CD4-positive, alpha-beta T cell (primary cell): ENCODE data around the gene SAMD9L. TPM values are rescaled to one million over a fixed set of nuclear protein-coding genes. Genes with fewer than 3 reads are reported as not detected.

Experiments
- ATAC-seq: fragments of 200-7000 bp; cut with Tn5 transposase; one replicate; pipeline ENCODE4 v1.10.0; 2022; ENCODE audit warnings: mild to moderate bottlenecking; ENCODE audit not compliant: poor library complexity
- CTCF ChIA-PET: fragments of 350-600 bp; sonication (Branson Sonifier 250); formaldehyde crosslinking; loops from one replicate; lab custom pipeline; 2021; ENCODE audit warnings: antibody characterized with exemption, inconsistent platforms; lab: Charles Lee
- POLR2A ChIA-PET: fragments of 350-600 bp; sonication (Branson Sonifier 250); formaldehyde crosslinking; loops from one replicate; lab custom pipeline; 2021; ENCODE audit warnings: antibody characterized with exemption, inconsistent platforms; lab: Charles Lee
- DNase-seq, 14 experiments: peaks; one replicate each; pipeline ENCODE4 v3.0.0-alpha.2; 2013 to 2020; ENCODE audit warnings: mixed read lengths in 2 of 14
- H3K27ac ChIP-seq, 2 donors: one replicate each; pipeline versions ENCODE4 v1.5.1 to v1.7.0; 2013; ENCODE audit warnings: low read length in 2 of 2, low read depth in 1 of 2, mild to moderate bottlenecking in 1 of 2
- H3K27me3 ChIP-seq, 2 experiments: 1 replicate in 1 of 2; 2 replicates in 1 of 2; pipeline versions ENCODE4 v1.6.1 to v1.7.0; 2013; ENCODE audit warnings: low read length in 2 of 2, control low read depth in 1 of 2, mild to moderate bottlenecking in 1 of 2, moderate library complexity in 1 of 2; ENCODE audit not compliant: insufficient read depth in 2 of 2, control insufficient read depth in 1 of 2
- H3K36me3 ChIP-seq: one replicate; pipeline ENCODE4 v1.6.1; 2013; ENCODE audit warnings: low read length, control low read depth; ENCODE audit not compliant: insufficient read depth
- H3K4me1 ChIP-seq: one replicate; pipeline ENCODE4 v1.6.1; 2013; ENCODE audit warnings: low read length, control low read depth; ENCODE audit not compliant: insufficient read depth
- H3K4me3 ChIP-seq: one replicate; pipeline ENCODE4 v1.5.1; 2013; ENCODE audit warnings: mild to moderate bottlenecking, low read length, moderate library complexity
- H3K9me3 ChIP-seq, 2 experiments: 1 replicate in 1 of 2; 2 replicates in 1 of 2; pipeline versions ENCODE4 v1.6.1 to v1.7.0; 2013; ENCODE audit warnings: low read length in 2 of 2, mild to moderate bottlenecking in 2 of 2, control low read depth in 1 of 2, moderate library complexity in 1 of 2; ENCODE audit not compliant: control insufficient read depth in 1 of 2, insufficient read depth in 1 of 2
- H3K27ac Mint-ChIP-seq: one replicate; pipeline ENCODE4 v1.8.0; 2020; ENCODE audit warnings: mixed read lengths
- H3K27me3 Mint-ChIP-seq: one replicate; pipeline ENCODE4 v1.8.0; 2021; ENCODE audit warnings: mixed read lengths
- H3K36me3 Mint-ChIP-seq: one replicate; pipeline ENCODE4 v1.8.0; 2021; ENCODE audit warnings: low read depth, mixed read lengths
- H3K4me1 Mint-ChIP-seq: one replicate; pipeline ENCODE4 v1.8.0; 2021; ENCODE audit warnings: low read depth, mixed read lengths
- H3K4me3 Mint-ChIP-seq: one replicate; pipeline ENCODE4 v1.8.0; 2020; ENCODE audit warnings: mild to moderate bottlenecking, mixed read lengths
- H3K9me3 Mint-ChIP-seq: one replicate; pipeline ENCODE4 v1.8.0; 2020; ENCODE audit warnings: mixed read lengths
- CTCF ChIP-seq: fragments of 200-600 bp; IDR thresholded peaks from one replicate; pipeline ENCODE4 v1.8.0; 2022; ENCODE audit warnings: antibody characterized with exemption, mild to moderate bottlenecking
- intact Hi-C, 2 experiments: fragments of 100-400 bp; cut with DNase I in 1 of 2; cut with micrococcal nuclease in 1 of 2; formaldehyde crosslinking; loops; one replicate each; pipeline versions ENCODE4 v1.15.1 to v1.9.0; 2023 to 2025; cut with DNase I, micrococcal nuclease
- total RNA-seq, 174 experiments: library from RNA in 2 of 174; stranded (reverse) in 2 of 174; gene quantifications; one replicate each; pipeline ENCODE4 v1.2.3 and lab custom pipeline; 2021 to 2026

The SAMD9L gene
- total RNA-seq, 2 experiments from 2014 or later = 7.9 to 8.5 TPM

GRCh38 chr7:93159490-93159889 is 11.3 kb upstream of the SAMD9L start:
- no peak overlapping the region for H3K27ac Mint-ChIP-seq
- ChIA-PET POLR2A (no interaction called here), CTCF (no interaction called here)
- no peaks in the 10 kb centered on the region for H3K27me3 Mint-ChIP-seq
- Histone ChIP-seq H3K27me3 (no peaks in the 10 kb centered on the region), H3K36me3 (no peaks in the 10 kb centered on the region), H3K4me3 (no peak overlapping the region), H3K9me3 (peaks cover 0 to 7% of the 10 kb centered on the region in 2 experiments), H3K4me1 (no peaks in the 10 kb centered on the region), H3K27ac (no peak overlapping the region)
- DNase-seq (no peak), ATAC-seq (no peak)
- H3K36me3 Mint-ChIP-seq = no peaks in the 10 kb centered on the region
- peaks cover 7% of the 10 kb centered on the region for H3K9me3 Mint-ChIP-seq
- H3K4me3 Mint-ChIP-seq = no peak overlapping the region
- no peak for TF ChIP-seq CTCF
- no peaks in the 10 kb centered on the region for H3K4me1 Mint-ChIP-seq
- intact Hi-C loops = no loop called here

- Histone ChIP-seq H3K27ac (no peak overlapping the region), H3K4me1 (no peaks in the 10 kb centered on the region), H3K4me3 (no peak overlapping the region), H3K9me3 (peaks cover 0 to 4% of the 10 kb centered on the region in 2 experiments), H3K36me3 (no peaks in the 10 kb centered on the region), H3K27me3 (no peaks in the 10 kb centered on the region)
- H3K27me3 Mint-ChIP-seq = no peaks in the 10 kb centered on the region
- H3K4me1 Mint-ChIP-seq = no peaks in the 10 kb centered on the region
- CTCF ChIA-PET = no interaction called here
- ATAC-seq (no peak), DNase-seq (no peak)
- H3K9me3 Mint-ChIP-seq = peaks cover 7% of the 10 kb centered on the region
- no peak overlapping the region for H3K4me3 Mint-ChIP-seq
- intact Hi-C loops = no loop called here
- H3K27ac Mint-ChIP-seq = no peak overlapping the region
- POLR2A ChIA-PET = no interaction called here
- no peaks in the 10 kb centered on the region for H3K36me3 Mint-ChIP-seq
- TF ChIP-seq CTCF = no peak
Measured at GRCh38 chr7:93156884-93157283, 8.7 kb upstream of the SAMD9L start.

GRCh38 chr7:93150200-93150835 is 2.1 kb upstream of the SAMD9L start:
- H3K36me3 Mint-ChIP-seq = peaks cover 14% of the 10 kb centered on the region
- no peak for TF ChIP-seq CTCF
- H3K27me3 ChIP-seq = no peaks in the 10 kb centered on the region
- no peak overlapping the region for H3K4me3 ChIP-seq
- ATAC-seq (no peak), DNase-seq (no peak)
- H3K4me1 ChIP-seq = peaks cover 15% of the 10 kb centered on the region
- no peaks in the 10 kb centered on the region for H3K9me3 Mint-ChIP-seq
- no peak overlapping the region for H3K4me3 Mint-ChIP-seq
- peaks cover 37% of the 10 kb centered on the region for H3K4me1 Mint-ChIP-seq
- H3K27ac ChIP-seq = no peak overlapping the region
- ChIA-PET POLR2A (no interaction called here), CTCF (no interaction called here)
- no peak overlapping the region for H3K27ac Mint-ChIP-seq
- no peaks in the 10 kb centered on the region for H3K27me3 Mint-ChIP-seq
- intact Hi-C loops = no loop called here
- no peaks in the 10 kb centered on the region for H3K9me3 ChIP-seq
- peaks cover 8% of the 10 kb centered on the region for H3K36me3 ChIP-seq
